CD14-positive monocyte (primary cell): ENCODE results near the gene PELI1. TPM values are rescaled to one million over a fixed set of nuclear protein-coding genes. Genes with fewer than 3 reads are reported as not detected.
A peak's percentile ranks its signal among the peaks of the same experiment; 100 is the strongest.

Source experiments
- DNase-seq, 3 donors: peaks; one replicate each; pipeline ENCODE4 v3.0.0-alpha.2; 2011 to 2022
- H2AFZ ChIP-seq: 2 replicates; pipeline ENCODE4 v1.6.0; 2012; ENCODE audit warnings: mild to moderate bottlenecking, low read depth, low read length, inconsistent platforms; ENCODE audit not compliant: insufficient read depth, poor library complexity, severe bottlenecking
- H3K27ac ChIP-seq, 2 donors: 1 replicate in 1 of 2; 2 replicates in 1 of 2; pipeline ENCODE4 v1.5.1; 2012 to 2013; ENCODE audit warnings: low read length in 2 of 2, control low read depth in 1 of 2, inconsistent platforms in 1 of 2, low read depth in 1 of 2, mild to moderate bottlenecking in 1 of 2
- H3K27me3 ChIP-seq, 2 donors: one replicate each; pipeline versions ENCODE4 v1.6.0 to v1.6.1; 2011 to 2013; ENCODE audit warnings: low read length in 2 of 2; ENCODE audit not compliant: control insufficient read depth in 2 of 2, insufficient read depth in 2 of 2
- H3K36me3 ChIP-seq, 2 donors: replicated peaks in 1 of 2; 1 replicate in 1 of 2; 2 replicates in 1 of 2; pipeline versions ENCODE4 v1.5.1 to v1.6.1; 2012 to 2013; ENCODE audit warnings: low read length in 2 of 2, control low read depth in 1 of 2, inconsistent platforms in 1 of 2, mild to moderate bottlenecking in 1 of 2; ENCODE audit not compliant: insufficient read depth in 2 of 2, control insufficient read depth in 1 of 2
- H3K4me1 ChIP-seq, 2 donors: 1 replicate in 1 of 2; 2 replicates in 1 of 2; pipeline versions ENCODE4 v1.5.1 to v1.6.1; 2012 to 2013; ENCODE audit warnings: low read length in 2 of 2, control low read depth in 1 of 2, inconsistent platforms in 1 of 2, mild to moderate bottlenecking in 1 of 2, moderate library complexity in 1 of 2; ENCODE audit not compliant: insufficient read depth in 2 of 2, control insufficient read depth in 1 of 2
- H3K4me2 ChIP-seq: replicated peaks from 2 replicates; pipeline ENCODE3; 2012; ENCODE audit warnings: low read length, moderate library complexity, mild to moderate bottlenecking; ENCODE audit not compliant: poor library complexity, severe bottlenecking; ENCODE audit errors: extremely low read depth
- H3K4me3 ChIP-seq, 3 experiments: fragments of 200-600 bp in 1 of 3; sonication (generic) in 1 of 3; replicated peaks in 1 of 3; 1 replicate in 2 of 3; 2 replicates in 1 of 3; pipeline ENCODE4 v1.5.1; 2011 to 2013; ENCODE audit warnings: low read length in 3 of 3, mild to moderate bottlenecking in 3 of 3, control low read depth in 2 of 3, low read depth in 2 of 3, inconsistent platforms in 1 of 3, moderate library complexity in 1 of 3
- H3K79me2 ChIP-seq: 2 replicates; pipeline ENCODE4 v1.6.0; 2012; ENCODE audit warnings: mild to moderate bottlenecking, control low read depth, inconsistent platforms, low read length, moderate library complexity; ENCODE audit not compliant: insufficient read depth
- H3K9ac ChIP-seq: 2 replicates; pipeline ENCODE4 v1.6.0; 2017; ENCODE audit warnings: low read length, mild to moderate bottlenecking; ENCODE audit not compliant: insufficient read depth, poor library complexity, severe bottlenecking
- H3K9me3 ChIP-seq, 2 donors: replicated peaks in 1 of 2; 1 replicate in 1 of 2; 2 replicates in 1 of 2; pipeline versions ENCODE4 v1.5.1 to v1.6.1; 2012 to 2013; ENCODE audit warnings: low read length in 2 of 2, control low read depth in 1 of 2; ENCODE audit not compliant: control insufficient read depth in 1 of 2, insufficient read depth in 1 of 2
- H4K20me1 ChIP-seq: 2 replicates; pipeline ENCODE4 v1.6.0; 2012; ENCODE audit warnings: mild to moderate bottlenecking, low read length, control low read depth, moderate library complexity; ENCODE audit not compliant: insufficient read depth
- H3K27ac Mint-ChIP-seq, 7 donors: one replicate each; pipeline ENCODE4 v1.8.0; 2020; ENCODE audit warnings: mild to moderate bottlenecking in 7 of 7, mixed read lengths in 7 of 7, moderate library complexity in 6 of 7, inconsistent platforms in 2 of 7
- H3K27me3 Mint-ChIP-seq, 3 donors: one replicate each; pipeline ENCODE4 v1.8.0; 2021 to 2022; ENCODE audit warnings: low read depth in 3 of 3, mild to moderate bottlenecking in 3 of 3, mixed read lengths in 3 of 3, moderate library complexity in 3 of 3, inconsistent platforms in 1 of 3
- H3K36me3 Mint-ChIP-seq, 2 donors: one replicate each; pipeline ENCODE4 v1.8.0; 2020; ENCODE audit warnings: mixed read lengths in 2 of 2, inconsistent platforms in 1 of 2, mild to moderate bottlenecking in 1 of 2
- H3K4me1 Mint-ChIP-seq: one replicate; pipeline ENCODE4 v1.8.0; 2020; ENCODE audit warnings: mild to moderate bottlenecking, mixed read lengths
- H3K4me3 Mint-ChIP-seq, 2 donors: one replicate each; pipeline ENCODE4 v1.8.0; 2020; ENCODE audit warnings: mild to moderate bottlenecking in 2 of 2, mixed read lengths in 2 of 2, moderate library complexity in 1 of 2
- H3K9me3 Mint-ChIP-seq, 7 donors: one replicate each; pipeline ENCODE4 v1.8.0; 2020 to 2022; ENCODE audit warnings: mixed read lengths in 7 of 7, mild to moderate bottlenecking in 6 of 7, moderate library complexity in 6 of 7, inconsistent platforms in 2 of 7
- WGBS: methylation state at CpG from one replicate; pipeline ENCODE4 v1.1.5; 2013; ENCODE audit warnings: missing lambda C conversion rate; ENCODE audit not compliant: insufficient coverage; 5-methylcytosine and 5-hydroxymethylcytosine counted together
- intact Hi-C, 2 donors: fragments of 100-400 bp; cut with micrococcal nuclease; formaldehyde crosslinking; loops; one replicate each; pipeline versions ENCODE4 v1.15.0 to v1.15.1; 2023
- polyA minus RNA-seq: library from RNA; depleted of rRNA, polyadenylated mRNA; stranded (reverse); fragments of >200 nt; gene quantifications from 2 replicates; pipeline ENCODE4 v1.2.3, GENCODE V29; 2012
- polyA plus RNA-seq, 3 donors: library from polyadenylated mRNA; depleted of rRNA in 1 of 3; unstranded in 2 of 3; stranded (reverse) in 1 of 3; fragments of 300-500 nt in 2 of 3; fragments of >200 nt in 1 of 3; fragmentation: Illumina TruSeq in 2 of 3; gene quantifications; 1 replicate in 2 of 3; 2 replicates in 1 of 3; pipeline ENCODE4 v1.2.3, GENCODE V29; 2012 to 2021
- total RNA-seq, 12 experiments: library from RNA in 1 of 12; stranded (reverse) in 1 of 12; fragments of 120-200 nt in 1 of 12; gene quantifications; one replicate each; pipeline ENCODE4 v1.2.4 and lab custom pipeline; 2013 to 2026; ENCODE audit warnings: mixed read lengths in 6 of 12, inconsistent platforms in 1 of 12
- TF ChIP-seq, protein P1 (sequence below): fragments of 200-600 bp; IDR thresholded peaks from one replicate; pipeline ENCODE4 v1.8.0; 2022; ENCODE audit warnings: antibody characterized with exemption, mild to moderate bottlenecking

The PELI1 gene, protein sequence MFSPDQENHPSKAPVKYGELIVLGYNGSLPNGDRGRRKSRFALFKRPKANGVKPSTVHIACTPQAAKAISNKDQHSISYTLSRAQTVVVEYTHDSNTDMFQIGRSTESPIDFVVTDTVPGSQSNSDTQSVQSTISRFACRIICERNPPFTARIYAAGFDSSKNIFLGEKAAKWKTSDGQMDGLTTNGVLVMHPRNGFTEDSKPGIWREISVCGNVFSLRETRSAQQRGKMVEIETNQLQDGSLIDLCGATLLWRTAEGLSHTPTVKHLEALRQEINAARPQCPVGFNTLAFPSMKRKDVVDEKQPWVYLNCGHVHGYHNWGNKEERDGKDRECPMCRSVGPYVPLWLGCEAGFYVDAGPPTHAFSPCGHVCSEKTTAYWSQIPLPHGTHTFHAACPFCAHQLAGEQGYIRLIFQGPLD
- total RNA-seq (2013) = 67.6 TPM
- polyA plus RNA-seq = 100 to 1,000 TPM in 1 of 3 donors, 10 to 100 TPM in 2; 44.7 to 106 (median 53.6) TPM
- 185 and 267 TPM in 2 replicates for polyA minus RNA-seq
- total RNA-seq (lab: John Stamatoyannopoulos, UW) = 184 to 1,222 (median 442) reads per million in 11 experiments

DNA sequence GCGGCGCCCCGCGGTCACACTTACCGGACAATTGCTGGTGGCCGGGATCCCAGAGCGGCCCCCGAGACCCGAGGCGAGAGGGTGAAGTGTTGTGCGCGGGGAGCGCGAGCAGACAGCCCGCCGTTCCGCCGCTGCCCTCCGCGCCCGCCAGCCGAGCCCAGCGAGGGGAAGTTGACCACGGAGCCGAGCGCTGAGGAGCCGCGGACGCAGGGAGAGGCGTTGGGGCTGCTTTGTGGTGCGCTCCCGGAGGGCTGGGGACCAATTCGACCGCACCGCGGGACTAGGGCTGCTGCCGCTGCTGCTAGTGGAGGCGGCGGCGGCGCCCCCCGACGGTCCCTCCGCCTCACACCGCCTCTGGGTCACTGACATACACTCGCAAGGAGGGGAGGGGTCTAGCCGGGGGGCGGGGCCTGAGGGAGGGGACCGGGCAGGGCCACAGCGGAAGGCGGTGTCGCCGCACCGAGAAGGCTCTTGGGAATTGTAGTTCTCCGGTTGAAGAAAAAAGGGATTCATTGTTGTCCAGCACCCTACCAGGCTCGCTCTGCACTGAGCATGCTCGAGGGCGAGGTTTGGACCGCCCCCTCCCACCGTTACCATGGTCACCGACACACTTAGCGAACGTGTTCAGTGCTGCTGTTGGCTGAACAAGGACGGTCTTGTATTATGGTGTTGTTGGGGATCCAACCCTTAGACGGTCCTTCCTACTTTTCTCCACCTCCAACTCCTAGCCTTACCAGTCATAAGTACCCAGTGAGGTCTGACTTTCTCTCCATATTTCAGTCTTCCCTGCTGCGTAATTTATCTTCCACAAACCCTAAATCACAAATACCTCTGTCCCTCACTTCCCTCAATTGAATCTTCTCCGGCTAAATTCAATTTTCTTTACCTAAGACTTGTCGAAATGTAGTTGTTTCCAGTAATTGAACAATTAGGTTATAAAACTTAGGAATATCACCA is at the start of gene PELI1:
Gene PELI1, minus strand, starts transcription at position 364 of the 957 bp plus-strand sequence. CDS start 36,110 bp downstream, outside the sequence.
- Histone ChIP-seq H3K4me2 (peak within 1 kb of the TSS; percentile 77), H3K27me3 (no peaks in the 10 kb centered on the region), H4K20me1 (peaks cover 43% of the 10 kb centered on the region), H3K9me3 (no peaks in the 10 kb centered on the region), H3K36me3 (peaks cover 5 to 14% of the 10 kb centered on the region in 2 donors), H3K79me2 (peaks cover 49% of the 10 kb centered on the region), H3K27ac (peak within 1 kb of the TSS; percentile 79 to 88), H3K4me1 (peaks cover 14 to 41% of the 10 kb centered on the region in 2 donors), H2AFZ (peak within 1 kb of the TSS; percentile 54), H3K4me3 (peak within 1 kb of the TSS; percentile 77 to 99 (median 88)), H3K9ac (peak within 1 kb of the TSS; percentile 92)
- Mint-ChIP-seq H3K4me1 (peaks cover 32% of the 10 kb centered on the region), H3K27me3 (peaks cover 0 to 3% (median 0%) of the 10 kb centered on the region in 3 donors), H3K36me3 (peaks cover 21 to 22% of the 10 kb centered on the region in 2 donors), H3K9me3 (no peaks in the 10 kb centered on the region), H3K27ac (peak within 1 kb of the TSS; percentile 90 to 97 (median 94)), H3K4me3 (peak within 1 kb of the TSS; percentile 95 to 99)
- WGBS = 2% methylated on average over 50 of the region's 68 CpGs
- peak; percentile 93 to 95 (median 95) for DNase-seq
- intact Hi-C loops = loop anchor here (5.0 to 10.0 kb wide), 3 partner anchors 48 to 120 kb away; no protein-coding TSS in a partner anchor
- TF ChIP-seq, protein P1, sequence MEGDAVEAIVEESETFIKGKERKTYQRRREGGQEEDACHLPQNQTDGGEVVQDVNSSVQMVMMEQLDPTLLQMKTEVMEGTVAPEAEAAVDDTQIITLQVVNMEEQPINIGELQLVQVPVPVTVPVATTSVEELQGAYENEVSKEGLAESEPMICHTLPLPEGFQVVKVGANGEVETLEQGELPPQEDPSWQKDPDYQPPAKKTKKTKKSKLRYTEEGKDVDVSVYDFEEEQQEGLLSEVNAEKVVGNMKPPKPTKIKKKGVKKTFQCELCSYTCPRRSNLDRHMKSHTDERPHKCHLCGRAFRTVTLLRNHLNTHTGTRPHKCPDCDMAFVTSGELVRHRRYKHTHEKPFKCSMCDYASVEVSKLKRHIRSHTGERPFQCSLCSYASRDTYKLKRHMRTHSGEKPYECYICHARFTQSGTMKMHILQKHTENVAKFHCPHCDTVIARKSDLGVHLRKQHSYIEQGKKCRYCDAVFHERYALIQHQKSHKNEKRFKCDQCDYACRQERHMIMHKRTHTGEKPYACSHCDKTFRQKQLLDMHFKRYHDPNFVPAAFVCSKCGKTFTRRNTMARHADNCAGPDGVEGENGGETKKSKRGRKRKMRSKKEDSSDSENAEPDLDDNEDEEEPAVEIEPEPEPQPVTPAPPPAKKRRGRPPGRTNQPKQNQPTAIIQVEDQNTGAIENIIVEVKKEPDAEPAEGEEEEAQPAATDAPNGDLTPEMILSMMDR = no peak
